GM12873 (cell line): Measurements from ENCODE around the gene SLC24A5.

Source experiments
- CTCF ChIP-seq: IDR thresholded peaks from 2 replicates; pipeline ENCODE4 v1.5.1; 2012; ENCODE audit warnings: low read depth, mild to moderate bottlenecking, moderate library complexity, low read length, control low read depth; ENCODE audit not compliant: insufficient read depth; ENCODE audit errors: missing control alignments

SLC24A5 gene

GRCh38 chr15:48143856-48144255 is 23.1 kb downstream of the SLC24A5 start:
- TF ChIP-seq CTCF = no peak

- no peak for TF ChIP-seq CTCF
Measured at GRCh38 chr15:48144889-48145288, 24.1 kb downstream of the SLC24A5 start.

GRCh38 chr15:48145923-48146322 is 25.1 kb downstream of the SLC24A5 start:
- TF ChIP-seq CTCF = no peak

- TF ChIP-seq CTCF = no peak
Measured at GRCh38 chr15:48147358-48147757, 26.6 kb downstream of the SLC24A5 start.

GRCh38 chr15:48149858-48150257 is 29.1 kb downstream of the SLC24A5 start:
- TF ChIP-seq CTCF = no peak

- no peak for TF ChIP-seq CTCF
Measured at GRCh38 chr15:48153526-48153925, 32.7 kb downstream of the SLC24A5 start.

GRCh38 chr15:48168616-48169015 is 47.8 kb downstream of the SLC24A5 start:
- TF ChIP-seq CTCF = no peak
